ENCODE data around the gene TYW1B.
"Not testable (repeated sequence)": the region's sequence is repeated elsewhere in the genome, so short reads cannot be mapped to it uniquely, and the experiment has no call there.

TYW1B gene

GRCh38 chr7:72621761-72622187 is 206.2 kb downstream of the TYW1B start:
- DNase-seq (ENCODE audit: low spot score) = not testable (repeated sequence)

- DNase-seq (ENCODE audit: low spot score) = not testable (repeated sequence)
Measured at GRCh38 chr7:72620923-72621322, 207.1 kb downstream of the TYW1B start.

GRCh38 chr7:72618435-72619180 is 209.4 kb downstream of the TYW1B start:
- DNase-seq (ENCODE audit: low spot score) = not testable (repeated sequence)

GRCh38 chr7:72609761-72610160 is 218.2 kb downstream of the TYW1B start:
- DNase-seq (ENCODE audit: low spot score) = not testable (repeated sequence)

DNA sequence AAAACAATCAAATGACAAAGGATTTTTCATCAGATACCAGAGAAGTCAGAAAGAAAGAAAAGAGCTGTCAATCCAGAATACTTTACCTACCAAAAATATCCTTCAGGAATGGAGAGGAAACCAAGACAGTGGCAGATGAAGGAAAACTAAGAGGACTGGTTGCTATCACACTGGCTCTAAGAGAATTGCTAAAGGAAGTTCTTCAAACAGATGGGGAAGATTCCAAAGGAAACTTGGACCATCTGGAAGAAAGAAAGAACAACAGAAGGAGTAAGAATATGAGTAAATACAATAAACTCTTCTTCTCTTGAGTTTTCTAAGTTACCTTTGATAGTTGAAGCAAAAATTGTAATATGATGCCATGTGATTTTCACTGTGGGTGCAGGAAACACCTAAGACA is 220.0 kb downstream of the TYW1B start:
- DNase-seq (ENCODE audit: low spot score) = not testable (repeated sequence)

DNA sequence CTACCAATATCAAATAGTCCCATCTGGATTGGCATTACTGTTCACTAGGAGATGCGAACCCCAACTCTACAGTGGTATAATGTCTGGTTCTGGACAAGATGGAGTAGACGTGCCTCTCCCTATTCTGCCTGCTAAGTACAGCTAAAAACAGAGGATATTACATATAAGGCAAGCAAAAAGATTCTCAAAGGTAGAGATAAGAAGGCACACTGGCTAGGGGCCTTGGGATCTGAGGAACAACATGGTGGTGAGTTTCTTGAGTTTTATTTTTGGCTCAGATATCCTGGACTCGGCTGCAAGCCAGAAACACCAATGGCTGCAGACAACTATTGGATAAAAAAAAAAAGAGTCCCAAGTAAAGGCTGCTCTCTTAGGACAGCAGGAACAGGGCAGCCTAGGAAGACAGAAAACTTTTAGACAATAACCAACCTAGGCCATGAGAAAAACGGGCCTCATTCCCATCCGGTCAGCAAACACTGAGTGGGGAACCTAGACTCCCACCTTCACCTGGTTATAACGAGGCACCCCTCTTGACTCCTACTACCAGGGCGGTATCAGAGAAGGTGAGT is 222.1 kb downstream of the TYW1B start:
- DNase-seq (ENCODE audit: low spot score) = not testable (repeated sequence)

DNA sequence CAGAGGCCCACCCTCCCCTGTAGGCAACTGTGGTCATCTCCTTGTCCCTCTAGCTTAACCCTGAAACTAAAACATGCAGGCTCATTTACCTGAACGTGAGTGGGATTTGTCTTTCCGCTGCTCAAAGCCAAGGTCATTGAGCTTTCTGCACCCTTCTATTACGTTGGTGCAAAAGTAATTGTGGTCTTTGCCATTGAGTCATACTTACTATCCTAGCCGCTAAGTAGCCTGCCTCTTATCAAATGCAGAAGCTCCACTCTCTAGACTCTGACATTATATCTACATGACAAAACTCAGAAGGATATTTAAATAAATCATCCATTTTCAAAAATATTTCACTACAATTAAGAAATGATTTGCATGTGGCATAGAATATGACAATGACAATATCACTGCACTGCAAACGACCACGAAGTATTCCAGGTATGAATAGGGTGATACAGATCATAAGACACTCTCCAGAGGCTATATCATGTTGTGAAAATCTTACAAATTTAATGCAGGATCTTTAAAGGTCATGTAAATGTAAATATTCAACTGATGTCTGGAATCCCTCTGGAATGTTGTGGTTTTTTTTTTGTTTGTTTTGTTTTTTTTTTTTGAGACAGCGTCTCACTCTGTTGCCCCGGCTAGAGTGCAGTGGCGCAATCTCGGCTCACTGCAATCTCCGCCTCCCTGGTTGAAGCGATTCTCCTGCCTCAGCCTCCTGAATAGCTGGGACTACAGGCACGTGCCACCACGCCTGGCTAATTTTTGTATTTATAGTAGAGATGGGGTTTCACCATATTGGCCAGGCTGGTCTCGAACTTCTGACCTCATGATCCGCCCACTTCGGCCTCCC is 223.0 kb downstream of the TYW1B start:
- DNase-seq (ENCODE audit: low spot score) = not testable (repeated sequence)

GRCh38 chr7:72603476-72603875 is 224.5 kb downstream of the TYW1B start:
- DNase-seq (ENCODE audit: low spot score) = not testable (repeated sequence)

- no peak for DNase-seq (ENCODE audit: low spot score)
Measured at GRCh38 chr7:72603073-72603472, 224.9 kb downstream of the TYW1B start.

DNA sequence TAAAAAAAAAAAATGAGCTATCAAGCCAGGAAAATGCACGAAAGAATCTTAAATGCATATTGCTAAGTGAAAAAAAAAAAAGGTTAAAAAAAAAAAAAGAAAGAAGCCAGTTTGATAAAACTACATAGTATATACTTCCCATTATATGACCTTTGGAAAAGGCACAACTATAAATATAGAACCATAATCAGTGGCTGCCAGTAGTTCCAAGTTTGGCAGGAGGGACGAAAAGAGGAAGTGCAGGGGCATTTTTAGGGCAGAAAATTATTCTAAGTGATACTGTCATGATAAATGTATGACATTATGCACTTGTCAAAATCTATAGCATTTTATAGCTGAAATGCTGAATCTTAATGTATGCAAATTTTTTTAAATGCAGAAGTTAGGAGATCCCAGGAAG is 226.3 kb downstream of the TYW1B start:
- not testable (repeated sequence) for DNase-seq (ENCODE audit: low spot score)

GRCh38 chr7:72590023-72590422 is 238.0 kb downstream of the TYW1B start:
- not testable (repeated sequence) for DNase-seq (ENCODE audit: low spot score)

- not testable (repeated sequence) for DNase-seq (ENCODE audit: low spot score)
Measured at GRCh38 chr7:72587267-72587666, 240.7 kb downstream of the TYW1B start.

DNA sequence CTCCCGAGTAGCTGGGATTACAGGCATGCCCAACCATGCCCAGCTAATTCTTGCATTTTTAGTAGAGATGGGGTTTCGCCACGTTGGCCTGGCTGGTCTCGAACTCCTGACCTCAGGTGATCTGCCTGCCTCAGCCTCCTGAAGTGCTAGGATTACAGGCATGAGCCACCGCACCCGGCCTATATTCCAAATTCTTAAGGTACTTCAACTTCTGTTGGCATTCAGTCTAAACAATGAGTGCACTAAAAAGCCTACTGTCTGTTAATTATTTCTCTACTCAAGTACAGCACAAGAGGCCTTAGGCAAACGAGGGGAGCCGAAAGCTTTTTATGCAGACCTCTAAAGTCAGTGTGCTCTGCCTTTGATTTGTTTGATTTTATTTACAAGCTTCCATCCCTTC is 243.4 kb downstream of the TYW1B start:
- not testable (repeated sequence) for DNase-seq (ENCODE audit: low spot score)

- DNase-seq (ENCODE audit: low spot score) = not testable (repeated sequence)
Measured at GRCh38 chr7:72583620-72584361, 244.2 kb downstream of the TYW1B start.

DNA sequence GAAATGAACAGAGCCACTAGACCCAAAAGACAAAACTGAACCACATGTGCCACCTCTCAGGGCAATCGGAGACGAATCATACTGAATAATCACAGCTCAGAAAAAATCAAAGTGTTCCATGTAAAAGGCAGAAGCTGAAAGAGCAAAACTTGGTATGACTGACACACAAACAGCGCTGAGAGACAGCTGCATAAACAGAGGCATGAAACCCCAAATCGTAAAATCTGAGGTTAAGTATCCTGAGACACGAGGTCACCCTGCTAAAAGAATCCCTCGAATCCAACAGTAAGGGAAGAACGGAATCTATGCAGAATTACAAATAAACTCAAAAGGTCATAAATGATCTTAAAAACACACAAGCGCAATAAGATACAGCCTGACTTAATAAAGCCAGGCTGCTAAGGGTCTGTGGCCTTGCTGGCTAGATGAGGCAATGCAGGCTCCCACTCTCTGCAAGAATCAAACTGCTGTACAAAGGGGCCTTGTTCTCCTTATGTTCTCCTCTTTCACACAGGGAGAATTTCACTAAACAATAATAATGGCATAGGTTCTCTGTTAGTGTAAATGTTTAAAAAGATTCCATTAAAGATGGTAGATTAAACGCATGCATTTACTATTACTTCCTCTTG is 247.7 kb downstream of the TYW1B start:
- not testable (repeated sequence) for DNase-seq (ENCODE audit: low spot score)

- DNase-seq (ENCODE audit: low spot score) = no peak
Measured at GRCh38 chr7:72577107-72577506, 250.9 kb downstream of the TYW1B start.

DNA sequence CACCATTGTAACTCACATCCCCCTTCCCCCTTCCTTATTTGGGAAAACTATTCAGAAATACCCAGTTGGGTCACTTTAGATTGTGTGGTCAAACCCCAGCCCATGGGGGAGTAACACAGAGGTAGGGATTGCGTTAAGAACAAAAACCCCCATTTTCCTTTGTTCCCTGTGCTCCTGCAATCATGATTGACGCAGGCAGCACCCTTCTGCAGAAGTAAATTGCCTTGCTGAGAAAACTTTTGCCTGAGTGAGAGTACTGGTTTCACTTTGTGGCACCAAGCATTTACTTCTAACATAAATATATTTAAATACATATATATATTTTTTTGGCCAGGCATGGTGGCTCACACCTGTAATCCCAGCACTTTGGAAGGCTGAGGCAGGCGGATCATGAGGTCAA is 266.0 kb downstream of the TYW1B start:
- DNase-seq (ENCODE audit: low spot score) = not testable (repeated sequence)

DNA sequence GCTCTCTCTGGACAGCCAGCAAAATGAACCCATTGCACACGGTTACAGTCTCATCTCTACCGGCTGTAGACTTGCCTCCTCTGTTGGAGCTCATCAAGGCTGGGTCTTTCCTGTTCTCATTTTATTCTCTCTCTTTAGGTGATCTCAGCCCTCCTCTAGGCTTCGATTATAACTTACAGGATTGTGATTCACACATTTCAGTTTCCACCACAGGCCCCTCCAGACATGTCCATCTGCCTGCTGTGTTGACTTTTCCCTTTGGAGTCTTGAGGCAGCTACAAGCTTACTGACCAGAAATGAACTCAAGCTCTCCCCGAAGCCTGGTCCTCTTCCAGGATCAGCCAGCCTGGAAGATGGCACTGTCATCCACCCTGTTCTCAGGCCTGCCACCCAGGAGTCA is 268.5 kb downstream of the TYW1B start:
- not testable (repeated sequence) for DNase-seq (ENCODE audit: low spot score)

- not testable (repeated sequence) for DNase-seq (ENCODE audit: low spot score)
Measured at GRCh38 chr7:72556733-72557132, 271.3 kb downstream of the TYW1B start.

DNA sequence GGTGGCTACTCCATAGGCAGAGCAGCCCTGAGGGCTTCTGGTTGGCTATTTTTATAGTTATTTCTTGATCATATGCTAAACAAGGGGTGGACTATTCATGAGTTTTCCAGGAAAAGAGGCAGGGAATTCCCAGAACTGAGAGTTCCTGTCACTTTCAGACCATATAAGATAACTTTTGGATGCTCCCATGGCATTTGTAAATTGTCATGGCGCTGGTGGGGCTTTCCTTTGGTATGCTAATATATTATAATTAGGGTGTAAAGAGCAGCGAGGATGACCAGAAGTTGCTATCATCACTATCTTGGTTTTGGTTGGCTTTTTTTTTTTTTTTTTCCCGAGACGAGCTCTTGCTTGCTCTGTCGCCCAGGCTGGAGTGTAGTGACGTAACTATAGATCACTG is 272.8 kb downstream of the TYW1B start:
- DNase-seq (ENCODE audit: low spot score) = not testable (repeated sequence)

- DNase-seq (ENCODE audit: low spot score) = not testable (repeated sequence)
Measured at GRCh38 chr7:72554401-72554800, 273.6 kb downstream of the TYW1B start.
